Measurements from ENCODE around the gene ALPL.
A peak's percentile ranks its signal among the peaks of the same experiment; 100 is the strongest.
"Not testable (repeated sequence)": the region's sequence is repeated elsewhere in the genome, so short reads cannot be mapped to it uniquely, and the experiment has no call there.

The ALPL gene

DNA sequence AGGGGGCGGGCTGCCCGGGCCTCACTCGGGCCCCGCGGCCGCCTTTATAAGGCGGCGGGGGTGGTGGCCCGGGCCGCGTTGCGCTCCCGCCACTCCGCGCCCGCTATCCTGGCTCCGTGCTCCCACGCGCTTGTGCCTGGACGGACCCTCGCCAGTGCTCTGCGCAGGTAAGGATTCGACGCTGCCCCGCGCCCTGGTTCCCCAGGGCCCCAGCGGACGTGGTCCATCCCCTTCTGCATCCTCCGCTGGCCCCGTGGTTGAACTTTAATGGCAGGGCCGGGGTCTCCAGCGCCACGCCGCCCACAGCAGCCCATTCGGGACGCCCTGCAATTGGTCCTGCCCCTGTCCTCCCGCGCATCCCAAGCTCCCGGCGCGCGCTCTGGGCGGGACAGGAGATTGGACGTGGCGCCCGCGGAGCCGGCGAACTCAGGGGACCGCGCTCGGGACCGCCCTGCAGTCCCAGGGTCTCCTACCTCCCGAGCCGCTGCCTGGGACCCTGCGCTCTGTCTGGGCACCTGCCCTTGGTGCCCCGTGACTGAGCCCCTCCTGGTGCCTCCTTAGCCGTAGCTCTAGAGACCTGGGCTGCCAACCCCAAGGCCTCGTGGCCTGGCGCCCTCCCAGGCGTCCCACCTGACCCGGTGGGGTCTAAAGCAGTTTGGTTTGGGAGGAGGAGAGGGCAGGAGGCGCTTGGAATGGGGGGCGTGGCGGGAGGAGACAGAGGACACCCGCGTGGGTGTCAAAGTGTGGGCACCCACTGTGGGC is at the start of gene ALPL:
ALPL (plus strand) TSS at position 73 of the 762 bp plus-strand sequence. CDS start 44,659 bp downstream, outside the sequence.
- DNase-seq = no peak

- not testable (repeated sequence) for DNase-seq
Measured at GRCh38 chr1:21465127-21465526, 44.1 kb upstream of the ALPL start.

DNA sequence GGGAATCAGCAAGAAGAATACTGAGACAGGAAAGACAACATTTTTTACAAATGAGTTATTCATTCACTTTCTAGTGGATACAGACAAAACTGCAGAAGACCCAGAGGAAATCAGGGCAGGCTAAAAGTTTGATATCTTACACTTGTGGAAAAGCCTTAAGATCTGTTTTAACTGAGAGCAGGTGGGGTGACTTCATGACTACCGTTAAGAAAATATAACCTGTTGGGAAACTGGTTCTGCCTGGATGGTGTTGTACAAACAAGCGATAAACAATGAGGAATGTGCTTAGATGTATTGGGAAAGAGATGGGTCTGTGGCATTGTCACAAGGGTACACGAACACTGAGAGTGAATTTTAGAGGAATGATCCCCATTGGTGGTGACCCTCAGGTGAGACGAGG is 41.3 kb upstream of the ALPL start:
- not testable (repeated sequence) for DNase-seq

- no peak for DNase-seq
Measured at GRCh38 chr1:21468599-21468998, 40.6 kb upstream of the ALPL start.

GRCh38 chr1:21469581-21469980 is 39.6 kb upstream of the ALPL start:
- DNase-seq = no peak

GRCh38 chr1:21472861-21473260 is 36.4 kb upstream of the ALPL start:
- DNase-seq = no peak

DNA sequence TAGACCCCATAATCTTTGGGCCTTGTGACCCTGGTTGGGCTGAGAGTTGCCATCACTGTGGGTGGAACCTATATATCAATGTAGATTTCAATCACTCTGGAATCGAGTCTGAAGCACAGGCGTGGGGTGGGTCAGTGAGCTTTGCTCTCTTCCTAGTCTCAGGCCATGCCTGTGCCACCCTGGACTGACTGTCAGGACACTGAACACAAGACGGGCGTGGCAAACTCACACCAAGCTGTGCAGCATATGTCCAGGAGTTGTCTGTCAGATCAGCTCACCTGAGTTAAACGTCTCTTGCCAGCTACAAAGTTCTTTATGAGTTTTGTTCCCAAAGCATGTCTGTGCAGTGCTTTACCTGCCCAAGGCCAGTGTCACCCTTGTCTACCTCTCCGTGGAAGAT is 30.9 kb upstream of the ALPL start:
- DNase-seq = no peak

DNA sequence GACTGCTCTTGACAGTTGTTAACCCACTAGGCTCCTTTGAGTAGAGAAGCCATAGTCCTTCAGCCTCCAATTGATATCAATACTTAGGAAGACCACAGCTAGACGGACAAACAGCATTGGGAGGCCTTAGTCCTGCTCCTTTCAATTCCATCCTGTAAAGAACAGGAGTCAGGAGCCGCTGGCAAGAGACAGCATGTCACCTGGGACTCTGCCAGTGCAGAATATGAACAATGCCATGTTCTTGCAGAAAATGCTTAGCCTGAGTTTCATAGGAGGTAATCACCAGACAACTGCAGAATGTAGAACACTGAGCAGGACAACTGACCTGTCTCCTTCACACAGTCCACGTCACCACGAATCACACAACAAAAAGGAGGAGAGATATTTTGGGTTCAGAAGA is 25.3 kb upstream of the ALPL start:
- DNase-seq = not testable (repeated sequence)

DNA sequence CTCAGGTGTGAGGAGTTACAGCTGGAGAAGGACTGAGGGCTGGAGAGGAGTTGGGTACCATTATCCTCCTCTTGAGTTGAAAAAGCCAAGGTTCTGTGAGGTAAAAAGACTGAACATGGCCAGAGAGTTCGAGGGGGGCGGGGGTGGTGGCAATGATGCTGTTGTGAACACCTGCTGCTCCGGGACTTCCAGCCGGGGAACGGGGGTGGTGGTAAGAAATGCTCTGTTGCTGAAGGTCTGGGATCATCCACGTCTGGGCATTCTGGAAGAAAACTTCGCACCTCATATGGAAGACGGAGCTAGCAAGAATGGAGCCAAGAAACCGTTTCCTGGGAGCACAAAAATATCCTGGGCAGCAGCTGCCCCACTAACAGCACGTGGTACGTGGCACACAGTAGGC is 20.1 kb upstream of the ALPL start:
- DNase-seq = no peak

GRCh38 chr1:21490774-21491487 is 18.3 kb upstream of the ALPL start:
- peak; percentile 76 to 83 for DNase-seq

- peak; percentile 28 to 50 for DNase-seq
Measured at GRCh38 chr1:21491488-21492355, 17.5 kb upstream of the ALPL start.

DNA sequence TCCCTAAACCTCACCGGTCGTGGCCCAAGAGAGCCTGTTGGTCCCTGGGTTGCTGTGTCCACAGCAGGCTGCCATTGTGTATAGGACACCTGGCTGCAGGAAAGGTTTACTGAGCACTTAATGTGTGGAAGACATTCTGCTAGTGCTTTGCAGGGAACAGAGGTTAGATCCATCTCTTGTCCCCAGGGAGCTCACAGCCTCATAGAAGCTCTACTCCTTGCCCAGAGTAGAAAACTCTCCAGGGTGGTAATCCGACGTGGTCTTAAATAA is 16.9 kb upstream of the ALPL start:
- no peak for DNase-seq

DNA sequence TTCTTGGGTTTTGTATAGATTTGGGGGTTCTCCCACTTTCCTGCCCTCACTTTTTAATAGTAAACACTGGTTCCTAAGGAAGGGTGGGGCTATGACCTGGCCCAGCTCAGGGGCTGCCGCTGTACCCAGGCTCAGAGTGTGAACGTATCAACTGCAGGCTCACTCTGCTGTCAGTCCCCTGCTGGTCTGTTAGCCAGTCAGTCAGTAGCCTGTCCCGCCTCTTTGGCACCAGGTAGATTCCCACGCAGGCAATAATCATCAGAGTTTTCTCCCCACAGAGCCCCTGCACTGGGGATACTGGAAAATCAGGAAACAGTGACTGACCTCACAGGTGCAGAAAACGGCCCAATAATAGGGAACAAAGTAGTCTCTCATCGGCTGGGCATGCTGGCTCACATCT is 15.0 kb upstream of the ALPL start:
- no peak for DNase-seq

- DNase-seq = no peak
Measured at GRCh38 chr1:21495225-21495820, 13.9 kb upstream of the ALPL start.

DNA sequence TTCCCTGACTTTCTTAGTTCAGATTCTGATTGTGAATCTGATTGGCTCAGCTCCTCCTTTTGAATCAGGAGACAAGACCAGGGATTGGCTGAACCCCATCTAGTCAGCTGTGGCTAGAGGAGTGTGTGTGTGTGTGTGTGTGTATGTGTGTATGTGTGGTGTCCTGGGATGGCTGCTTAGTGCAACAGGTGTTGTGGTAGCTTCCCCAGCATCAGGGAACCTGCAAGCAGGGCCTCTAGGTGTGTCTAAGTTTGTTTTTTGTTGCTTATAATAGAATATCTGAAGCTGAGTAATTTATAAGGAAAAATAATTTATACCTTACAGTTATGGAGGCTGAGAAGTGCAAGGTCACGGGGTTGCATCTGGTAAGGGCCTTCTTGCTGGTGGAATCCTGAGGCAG is 13.2 kb upstream of the ALPL start:
- no peak for DNase-seq

DNA sequence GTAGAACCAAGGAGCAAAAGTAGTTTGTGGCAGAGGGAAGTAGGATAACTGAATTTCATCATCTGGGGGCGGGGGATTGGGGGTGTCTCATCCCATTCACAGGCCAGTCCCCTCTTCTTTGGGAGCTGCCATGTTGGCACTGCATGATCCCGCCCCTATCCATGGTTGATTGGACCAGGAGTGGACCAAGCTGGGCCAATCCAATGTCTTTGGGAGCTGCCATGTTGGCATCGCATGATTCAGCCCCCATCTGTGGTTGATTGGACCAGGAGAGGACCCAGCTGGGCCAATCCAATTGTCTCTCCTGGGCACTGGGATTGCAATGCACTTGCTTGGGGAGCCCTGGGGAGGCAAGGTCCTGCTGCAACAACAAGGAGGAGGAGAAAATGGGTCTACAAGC is 12.3 kb upstream of the ALPL start:
- no peak for DNase-seq

GRCh38 chr1:21497466-21498061 is 11.7 kb upstream of the ALPL start:
- no peak for DNase-seq

GRCh38 chr1:21499283-21499950 is 9.8 kb upstream of the ALPL start:
- no peak for DNase-seq

- DNase-seq = no peak
Measured at GRCh38 chr1:21503706-21504377, 5.4 kb upstream of the ALPL start.

- no peak for DNase-seq
Measured at GRCh38 chr1:21506804-21507203, 2.4 kb upstream of the ALPL start.

DNA sequence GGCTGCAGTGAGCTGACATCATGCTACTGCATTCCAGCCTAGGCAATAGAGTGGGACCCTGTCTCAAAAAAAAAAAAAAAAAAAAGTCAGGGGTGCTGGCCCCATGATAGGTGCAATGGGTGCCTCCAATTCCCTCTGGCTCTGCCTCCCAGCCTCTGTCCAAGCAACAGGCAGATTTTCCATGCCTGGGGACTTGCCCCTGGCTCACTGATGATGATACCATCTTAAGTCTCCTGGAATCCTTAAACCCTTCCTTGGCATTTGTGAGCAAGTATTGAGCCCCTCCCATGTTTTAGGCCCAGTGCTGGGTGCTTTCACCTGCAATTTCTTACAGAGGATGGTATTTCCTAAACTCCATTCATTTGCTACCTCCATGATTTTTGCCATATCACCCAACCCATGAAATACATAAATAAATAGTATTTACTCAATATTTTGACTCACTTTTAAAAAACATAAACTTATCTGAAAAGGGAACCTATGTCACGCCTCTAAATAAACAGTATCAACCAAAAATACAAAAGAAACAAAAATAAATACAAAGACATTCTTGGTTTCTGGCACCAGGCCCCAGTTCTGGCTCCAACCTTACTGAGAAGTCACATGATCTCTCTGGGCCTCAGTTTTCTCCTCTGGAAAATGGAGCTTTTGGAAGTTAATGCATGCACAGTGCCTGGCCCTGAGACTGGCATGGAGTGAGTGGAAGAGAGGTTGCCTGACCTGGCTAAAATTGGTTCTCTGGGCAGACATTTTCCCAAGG is 1.5 kb upstream of the ALPL start:
- DNase-seq = no peak
